Measurements from ENCODE around the gene FNDC3B. TPM values are rescaled to one million over a fixed set of nuclear protein-coding genes. Genes with fewer than 3 reads are reported as not detected.

Gene FNDC3B
- total and polyA plus RNA-seq, 9 of the 15 experiments (the other 6 are each of a cell fraction or from before 2014, with no cell fraction given): 7.0 to 35.8 (median 16.2) TPM

DNA sequence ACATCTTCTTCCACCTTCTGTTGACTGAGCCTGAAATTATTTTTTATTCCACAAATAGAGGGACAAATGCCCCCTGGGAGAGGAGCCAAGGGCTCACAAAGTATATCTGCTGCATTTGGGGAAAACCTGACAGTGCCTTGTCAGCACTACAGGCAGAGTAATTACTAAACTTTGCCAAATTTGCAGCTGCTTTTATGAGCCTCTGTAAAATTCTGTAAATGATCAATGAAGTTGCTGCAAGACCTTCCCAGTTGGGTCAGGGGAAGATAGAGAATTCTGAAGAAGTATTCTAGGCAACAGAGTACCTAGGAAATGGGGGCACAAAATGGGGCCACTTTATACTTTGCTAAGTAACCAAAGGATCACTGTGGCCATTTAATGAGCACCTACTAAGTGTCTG is 398.3 kb downstream of the FNDC3B start (continued):
- TF ChIP-seq, protein P1, sequence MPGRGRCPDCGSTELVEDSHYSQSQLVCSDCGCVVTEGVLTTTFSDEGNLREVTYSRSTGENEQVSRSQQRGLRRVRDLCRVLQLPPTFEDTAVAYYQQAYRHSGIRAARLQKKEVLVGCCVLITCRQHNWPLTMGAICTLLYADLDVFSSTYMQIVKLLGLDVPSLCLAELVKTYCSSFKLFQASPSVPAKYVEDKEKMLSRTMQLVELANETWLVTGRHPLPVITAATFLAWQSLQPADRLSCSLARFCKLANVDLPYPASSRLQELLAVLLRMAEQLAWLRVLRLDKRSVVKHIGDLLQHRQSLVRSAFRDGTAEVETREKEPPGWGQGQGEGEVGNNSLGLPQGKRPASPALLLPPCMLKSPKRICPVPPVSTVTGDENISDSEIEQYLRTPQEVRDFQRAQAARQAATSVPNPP (IDR thresholded peaks at IDR 0.05; ENCODE audit: borderline replicate concordance, insufficient read depth, insufficient read length): no peak
- TF ChIP-seq SMARCA4 (IDR thresholded peaks at IDR 0.05): no peak
- TF ChIP-seq MYC (IDR thresholded peaks at IDR 0.05; ENCODE audit: low read depth, low read length): no peak
- TF ChIP-seq MYC (CRISPR knock-in tag; IDR thresholded peaks at IDR 0.05; ENCODE audit: borderline replicate concordance, low read depth): no peak
- no peak for TF ChIP-seq NFYB (IDR thresholded peaks at IDR 0.05; ENCODE audit: extremely low read depth, insufficient read length)

DNA sequence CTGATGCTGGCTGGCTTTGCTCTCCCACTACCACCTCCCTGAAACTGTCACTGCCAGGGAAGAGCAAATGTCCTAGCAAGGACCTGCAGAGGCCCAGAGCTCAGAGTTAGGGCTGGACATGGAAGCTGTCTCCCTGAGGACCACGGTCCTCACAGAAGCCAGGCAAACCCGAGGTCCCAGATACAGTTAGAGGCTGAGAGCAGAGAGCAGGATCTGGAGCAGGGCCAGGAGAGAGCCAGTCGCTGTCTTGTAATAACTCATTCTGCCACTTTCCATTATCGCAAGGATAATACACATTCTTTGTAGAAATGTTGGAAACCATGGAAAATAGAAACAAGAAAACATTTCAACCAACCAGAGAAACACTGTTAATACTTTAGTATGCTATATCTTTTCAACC is 398.8 kb downstream of the FNDC3B start:
- H3K9ac ChIP-seq (ENCODE audit: insufficient read depth in 1 of 2, low read depth in 2 of 2, low read length in 2 of 2): no peak overlapping the region
- H3K4me3 ChIP-seq: no peak overlapping the region
- 2% methylated on average over 4 of the region's 4 CpGs for WGBS (ENCODE audit: insufficient coverage, low coverage, missing lambda C conversion rate)
- no peaks in the 10 kb centered on the region for H3K9me3 ChIP-seq (replicated peaks; ENCODE audit: control insufficient read depth, insufficient read depth, low read depth, low read length)
- no peaks in the 10 kb centered on the region for H3K36me3 ChIP-seq (ENCODE audit: control insufficient read depth, insufficient read depth, low read length)
- intact Hi-C loops (cut with micrococcal nuclease): no loop called here
- POLR2A ChIA-PET: no interaction called here
- no peaks in the 10 kb centered on the region for H3K4me1 ChIP-seq (replicated peaks in 1 of 2; ENCODE audit: control insufficient read depth in 2 of 2, insufficient read depth in 2 of 2, low read length in 2 of 2)
- in situ Hi-C loops (cut with MboI): no loop called here
- FAIRE-seq: no peak
- CTCF ChIA-PET (ENCODE audit: low intra/inter-chr PET ratio): no interaction called here
- no peaks in the 10 kb centered on the region for H3K9me1 ChIP-seq (ENCODE audit: control insufficient read depth, insufficient read depth, low read length)
- no peak overlapping the region for H2AFZ ChIP-seq (ENCODE audit: low read depth, low read length)
- BruUV-seq (replicated peaks): no TSS peak
- H3K4me2 ChIP-seq (ENCODE audit: insufficient read depth, low read length): no peak overlapping the region
- no peaks in the 10 kb centered on the region for H3K79me2 ChIP-seq (ENCODE audit: control insufficient read depth, insufficient read depth, low read length)
- no peaks in the 10 kb centered on the region for H4K20me1 ChIP-seq (replicated peaks; ENCODE audit: control insufficient read depth, insufficient read depth, low read length)
- no peak for TF ChIP-seq HNRNPK (IDR thresholded peaks at IDR 0.05; ENCODE audit: low read depth, low read length, poor library complexity, severe bottlenecking)
- no peak for TF ChIP-seq CCAR2 (IDR thresholded peaks at IDR 0.05; ENCODE audit: low read depth, low read length)
- no peak for TF ChIP-seq CREBBP (IDR thresholded peaks at IDR 0.05; ENCODE audit: low read depth, low read length)
- TF ChIP-seq, protein P2, sequence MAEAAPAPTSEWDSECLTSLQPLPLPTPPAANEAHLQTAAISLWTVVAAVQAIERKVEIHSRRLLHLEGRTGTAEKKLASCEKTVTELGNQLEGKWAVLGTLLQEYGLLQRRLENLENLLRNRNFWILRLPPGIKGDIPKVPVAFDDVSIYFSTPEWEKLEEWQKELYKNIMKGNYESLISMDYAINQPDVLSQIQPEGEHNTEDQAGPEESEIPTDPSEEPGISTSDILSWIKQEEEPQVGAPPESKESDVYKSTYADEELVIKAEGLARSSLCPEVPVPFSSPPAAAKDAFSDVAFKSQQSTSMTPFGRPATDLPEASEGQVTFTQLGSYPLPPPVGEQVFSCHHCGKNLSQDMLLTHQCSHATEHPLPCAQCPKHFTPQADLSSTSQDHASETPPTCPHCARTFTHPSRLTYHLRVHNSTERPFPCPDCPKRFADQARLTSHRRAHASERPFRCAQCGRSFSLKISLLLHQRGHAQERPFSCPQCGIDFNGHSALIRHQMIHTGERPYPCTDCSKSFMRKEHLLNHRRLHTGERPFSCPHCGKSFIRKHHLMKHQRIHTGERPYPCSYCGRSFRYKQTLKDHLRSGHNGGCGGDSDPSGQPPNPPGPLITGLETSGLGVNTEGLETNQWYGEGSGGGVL (CRISPR knock-in tag; IDR thresholded peaks at IDR 0.05): no peak
- TF ChIP-seq NEUROD1 (IDR thresholded peaks at IDR 0.05; ENCODE audit: borderline replicate concordance, low read depth, low read length, partially characterized antibody): no peak
- TF ChIP-seq PRMT5 (CRISPR knock-in tag; IDR thresholded peaks at IDR 0.05): no peak
- TF ChIP-seq YBX1 (IDR thresholded peaks at IDR 0.05): no peak
- TF ChIP-seq, protein P3, sequence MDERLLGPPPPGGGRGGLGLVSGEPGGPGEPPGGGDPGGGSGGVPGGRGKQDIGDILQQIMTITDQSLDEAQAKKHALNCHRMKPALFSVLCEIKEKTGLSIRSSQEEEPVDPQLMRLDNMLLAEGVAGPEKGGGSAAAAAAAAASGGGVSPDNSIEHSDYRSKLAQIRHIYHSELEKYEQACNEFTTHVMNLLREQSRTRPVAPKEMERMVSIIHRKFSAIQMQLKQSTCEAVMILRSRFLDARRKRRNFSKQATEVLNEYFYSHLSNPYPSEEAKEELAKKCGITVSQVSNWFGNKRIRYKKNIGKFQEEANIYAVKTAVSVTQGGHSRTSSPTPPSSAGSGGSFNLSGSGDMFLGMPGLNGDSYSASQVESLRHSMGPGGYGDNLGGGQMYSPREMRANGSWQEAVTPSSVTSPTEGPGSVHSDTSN (CRISPR knock-in tag; IDR thresholded peaks at IDR 0.05; ENCODE audit: low read depth): no peak
- TF ChIP-seq, protein P3 (tag; conservative IDR thresholded peaks at IDR 0.05; ENCODE audit: low read depth): peak; percentile 36; the same call in 1 of the 2 replicates
- H3K27ac ChIP-seq (ENCODE audit: extremely low read depth, low read depth, low read length): no peak overlapping the region
- ATAC-seq: no peak
- H3K27me3 ChIP-seq (ENCODE audit: control insufficient read depth in 2 of 2, insufficient read depth in 2 of 2, low read length in 2 of 2): peaks cover 0 to 9% of the 10 kb centered on the region in 2 experiments; a peak in 2 of 5 replicates
- no peak for DNase-seq (ENCODE audit: extremely low read depth in 1 of 4, low spot score in 3 of 4)
